Skeletal muscle tissue (tissue), 4 donors: ENCODE data around the gene TTC33. TPM values are rescaled to one million over a fixed set of nuclear protein-coding genes. Genes with fewer than 3 reads are reported as not detected.

ENCODE experiments used
- H3K27ac ChIP-seq: one replicate; pipeline ENCODE4 v1.7.0; 2013; ENCODE audit warnings: mild to moderate bottlenecking, low read depth, low read length, inconsistent platforms
- H3K27me3 ChIP-seq, 3 donors: one replicate each; pipeline ENCODE4 v1.7.0; 2013; ENCODE audit warnings: low read length in 3 of 3; ENCODE audit not compliant: control insufficient read depth in 3 of 3, insufficient read depth in 3 of 3
- H3K36me3 ChIP-seq, 3 donors: one replicate each; pipeline ENCODE4 v1.7.0; 2013; ENCODE audit warnings: low read length in 3 of 3; ENCODE audit not compliant: control insufficient read depth in 3 of 3, insufficient read depth in 3 of 3
- H3K4me1 ChIP-seq, 3 donors: one replicate each; pipeline ENCODE4 v1.7.0; 2013; ENCODE audit warnings: low read length in 3 of 3, mild to moderate bottlenecking in 3 of 3; ENCODE audit not compliant: control insufficient read depth in 3 of 3, insufficient read depth in 3 of 3
- H3K4me3 ChIP-seq, 3 donors: one replicate each; pipeline ENCODE4 v1.7.0; 2013; ENCODE audit warnings: low read length in 3 of 3
- H3K9ac ChIP-seq, 3 donors: one replicate each; pipeline ENCODE4 v1.7.0; 2013; ENCODE audit warnings: low read length in 3 of 3, mild to moderate bottlenecking in 3 of 3, moderate library complexity in 2 of 3, low read depth in 1 of 3
- H3K9me3 ChIP-seq, 3 donors: one replicate each; pipeline ENCODE4 v1.7.0; 2013; ENCODE audit warnings: low read length in 3 of 3; ENCODE audit not compliant: control insufficient read depth in 3 of 3
- total RNA-seq: library from RNA; depleted of rRNA; stranded (reverse); fragments of >200 nt; gene quantifications from one replicate; pipeline ENCODE4 v1.2.3, GENCODE V29; 2014
- donor health status: Osteomylitis.

TTC33 gene
- total RNA-seq, 1 donor from 2014 or later = 17.2 TPM

- Histone ChIP-seq H3K9ac (no peak overlapping the region), H3K36me3 (no peaks in the 10 kb centered on the region), H3K4me3 (no peak overlapping the region), H3K27ac (no peak overlapping the region), H3K9me3 (no peaks in the 10 kb centered on the region), H3K4me1 (no peaks in the 10 kb centered on the region), H3K27me3 (no peaks in the 10 kb centered on the region)
These were observed 129.0 kb downstream of the TTC33 start for GRCh38 chr5:40626801-40627200.

DNA sequence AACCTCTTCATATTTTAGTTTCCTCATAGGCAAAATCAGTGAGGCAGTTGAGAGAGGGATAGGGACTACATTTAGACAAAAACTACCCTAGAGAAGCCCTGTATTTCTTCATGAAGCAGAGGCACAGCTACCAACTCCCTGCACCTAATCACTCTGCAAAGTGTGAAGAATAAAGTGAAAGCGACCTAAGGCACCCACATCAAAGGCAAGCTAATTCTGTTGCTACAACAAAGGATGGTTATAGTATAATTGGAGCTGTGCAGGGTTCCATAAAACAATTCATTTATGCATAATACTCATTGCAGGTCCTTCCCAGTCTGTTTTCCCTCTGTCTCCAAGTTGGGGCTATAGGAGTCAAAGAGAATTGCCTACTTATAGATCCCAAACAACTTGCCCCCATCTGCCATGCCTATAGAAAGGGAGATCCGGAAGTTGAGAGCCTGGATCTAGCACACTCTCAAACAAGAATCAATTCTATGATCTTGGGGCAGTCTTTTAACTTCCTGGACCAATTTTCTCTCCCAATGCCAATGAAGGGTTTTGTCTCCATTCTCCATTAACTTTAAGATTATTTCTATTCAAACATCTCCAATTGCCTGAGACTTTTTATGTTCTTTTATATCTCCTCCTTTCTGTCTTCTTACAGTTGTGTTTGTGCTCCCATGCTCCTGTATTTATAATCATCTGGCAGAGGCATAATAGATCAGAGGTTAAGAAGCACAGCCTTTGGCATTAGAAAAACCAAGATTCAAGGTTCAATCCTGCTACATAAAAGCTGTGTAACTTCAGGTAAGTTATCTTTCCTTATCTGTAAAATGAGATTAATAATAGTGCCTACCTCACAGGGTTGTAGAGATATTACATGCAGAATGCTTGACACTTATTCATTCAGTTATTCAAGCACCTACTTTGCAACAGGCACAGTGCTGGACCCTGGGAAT is 132.0 kb downstream of the TTC33 start:
- Histone ChIP-seq H3K27me3 (no peaks in the 10 kb centered on the region), H3K27ac (no peak overlapping the region), H3K36me3 (no peaks in the 10 kb centered on the region), H3K4me1 (no peaks in the 10 kb centered on the region), H3K9ac (no peak overlapping the region), H3K4me3 (no peak overlapping the region), H3K9me3 (no peaks in the 10 kb centered on the region)

DNA sequence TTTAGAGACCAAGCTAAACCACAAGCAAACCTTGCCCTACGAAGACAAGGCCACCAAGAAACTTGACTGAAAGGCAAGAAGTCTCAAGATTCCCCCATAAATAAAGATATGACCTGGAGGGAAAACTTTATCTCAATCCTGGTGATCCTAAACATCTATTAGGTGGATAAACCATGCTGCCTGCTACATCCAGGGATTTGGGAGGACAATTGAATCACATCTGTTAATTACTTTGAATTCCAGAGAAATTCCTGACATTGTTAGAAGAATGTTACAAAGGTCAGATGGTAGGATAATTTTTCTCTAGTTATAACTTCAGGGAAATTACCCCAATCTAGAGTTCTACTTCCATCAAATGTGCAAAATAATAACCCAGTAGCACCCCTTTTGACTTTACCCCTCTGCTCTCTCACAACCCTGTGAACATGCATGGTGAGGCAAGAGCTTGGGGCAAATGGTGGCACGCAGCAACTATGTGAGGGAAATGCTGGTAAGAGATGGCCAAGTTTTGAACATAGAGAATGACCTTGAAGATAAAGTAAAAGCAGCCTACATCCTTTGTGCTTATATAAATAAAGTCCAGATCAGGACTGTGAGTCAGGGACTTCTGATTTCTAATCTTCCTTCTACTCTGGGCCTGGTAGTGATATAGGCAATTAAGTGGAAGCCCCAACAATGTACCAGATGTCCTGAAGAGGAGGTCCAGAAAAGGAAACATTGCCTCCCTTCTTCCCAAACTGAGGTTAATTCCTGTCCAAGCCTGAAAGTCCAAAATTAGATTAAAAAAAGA is 133.1 kb downstream of the TTC33 start:
- no peaks in the 10 kb centered on the region for H3K9me3 ChIP-seq
- no peak overlapping the region for H3K9ac ChIP-seq
- no peaks in the 10 kb centered on the region for H3K4me1 ChIP-seq
- H3K27me3 ChIP-seq = no peaks in the 10 kb centered on the region
- no peak overlapping the region for H3K4me3 ChIP-seq
- no peaks in the 10 kb centered on the region for H3K36me3 ChIP-seq
- H3K27ac ChIP-seq = no peak overlapping the region

- Histone ChIP-seq H3K36me3 (no peaks in the 10 kb centered on the region), H3K27ac (no peak overlapping the region), H3K9me3 (no peaks in the 10 kb centered on the region), H3K9ac (no peak overlapping the region), H3K4me3 (no peak overlapping the region), H3K4me1 (no peaks in the 10 kb centered on the region), H3K27me3 (no peaks in the 10 kb centered on the region)
These were observed 136.3 kb downstream of the TTC33 start for GRCh38 chr5:40619421-40619820.

DNA sequence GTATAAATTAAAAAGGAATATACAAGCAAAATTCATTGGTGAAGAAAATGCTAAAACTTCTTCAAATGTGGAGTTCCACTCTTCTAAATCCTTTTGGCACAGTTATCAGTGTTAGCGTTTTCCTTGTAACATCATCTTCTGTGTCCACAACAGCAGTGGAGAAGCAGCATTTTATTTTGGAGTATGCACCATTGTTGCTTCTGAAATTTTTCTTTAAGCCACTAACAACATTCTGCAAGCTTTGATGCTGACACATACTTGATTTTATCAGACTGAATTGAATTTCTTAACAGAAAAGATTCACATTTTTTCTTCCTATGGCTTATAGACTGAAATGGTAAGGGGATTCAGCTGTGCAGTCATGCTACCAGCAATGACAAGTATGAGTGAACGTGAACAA is 136.8 kb downstream of the TTC33 start:
- no peaks in the 10 kb centered on the region for H3K27me3 ChIP-seq
- no peaks in the 10 kb centered on the region for H3K4me1 ChIP-seq
- H3K27ac ChIP-seq = no peak overlapping the region
- H3K9me3 ChIP-seq = no peaks in the 10 kb centered on the region
- no peak overlapping the region for H3K9ac ChIP-seq
- H3K36me3 ChIP-seq = no peaks in the 10 kb centered on the region
- no peak overlapping the region for H3K4me3 ChIP-seq

DNA sequence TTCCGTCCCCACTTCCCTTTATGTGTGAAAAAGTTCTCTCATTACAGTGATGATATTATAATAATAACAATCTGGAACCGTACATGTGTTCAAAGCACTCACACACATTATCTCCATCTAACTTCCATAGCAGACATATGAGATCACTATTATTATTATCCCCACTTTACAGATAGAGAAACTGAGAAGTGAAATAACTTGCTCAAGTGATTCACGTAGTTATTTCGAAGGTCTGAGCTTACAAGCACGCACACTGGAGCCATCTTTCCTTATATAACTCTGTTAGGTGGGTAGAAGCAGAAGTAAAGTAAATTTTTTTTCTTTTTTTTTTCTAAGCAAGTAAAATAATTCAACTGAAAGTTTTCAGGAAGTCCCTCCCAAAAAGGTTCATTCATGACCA is 139.0 kb downstream of the TTC33 start:
- Histone ChIP-seq H3K27ac (no peak overlapping the region), H3K9me3 (no peaks in the 10 kb centered on the region), H3K4me1 (no peaks in the 10 kb centered on the region), H3K27me3 (no peaks in the 10 kb centered on the region), H3K4me3 (no peak overlapping the region), H3K9ac (no peak overlapping the region), H3K36me3 (no peaks in the 10 kb centered on the region)

DNA sequence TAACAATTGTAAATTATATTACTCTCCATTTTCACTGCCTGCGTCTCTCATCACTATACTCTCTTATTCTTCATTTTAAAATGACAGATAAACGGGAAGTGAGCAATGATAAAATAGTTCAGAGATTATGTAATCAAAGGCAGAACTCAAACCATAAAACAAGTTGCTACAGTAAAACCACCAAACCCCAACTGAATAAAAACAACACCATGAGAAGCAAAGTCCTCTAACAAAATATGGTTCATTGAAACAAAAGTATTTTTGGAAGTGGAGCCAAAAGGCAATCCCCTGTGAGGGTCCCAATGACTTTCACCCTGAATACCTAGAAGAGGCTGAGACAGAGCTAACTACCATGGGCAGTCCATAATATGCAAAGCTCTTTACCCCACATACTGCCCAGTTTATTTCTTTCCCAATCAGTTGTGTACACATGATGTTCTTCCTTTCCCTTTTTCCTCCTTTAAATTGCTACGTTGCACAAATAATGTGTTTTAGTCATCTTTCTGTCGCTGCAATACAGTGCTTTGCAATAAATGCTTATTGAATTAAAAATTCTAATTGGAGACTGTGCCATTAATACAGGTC is 140.1 kb downstream of the TTC33 start:
- Histone ChIP-seq H3K4me1 (no peaks in the 10 kb centered on the region), H3K4me3 (no peak overlapping the region), H3K9me3 (no peaks in the 10 kb centered on the region), H3K9ac (no peak overlapping the region), H3K27me3 (no peaks in the 10 kb centered on the region), H3K36me3 (no peaks in the 10 kb centered on the region), H3K27ac (no peak overlapping the region)

- Histone ChIP-seq H3K4me1 (no peaks in the 10 kb centered on the region), H3K9me3 (no peaks in the 10 kb centered on the region), H3K27me3 (no peaks in the 10 kb centered on the region), H3K27ac (no peak overlapping the region), H3K9ac (no peak overlapping the region), H3K4me3 (no peak overlapping the region), H3K36me3 (no peaks in the 10 kb centered on the region)
These were observed 140.7 kb downstream of the TTC33 start for GRCh38 chr5:40614923-40615585.

DNA sequence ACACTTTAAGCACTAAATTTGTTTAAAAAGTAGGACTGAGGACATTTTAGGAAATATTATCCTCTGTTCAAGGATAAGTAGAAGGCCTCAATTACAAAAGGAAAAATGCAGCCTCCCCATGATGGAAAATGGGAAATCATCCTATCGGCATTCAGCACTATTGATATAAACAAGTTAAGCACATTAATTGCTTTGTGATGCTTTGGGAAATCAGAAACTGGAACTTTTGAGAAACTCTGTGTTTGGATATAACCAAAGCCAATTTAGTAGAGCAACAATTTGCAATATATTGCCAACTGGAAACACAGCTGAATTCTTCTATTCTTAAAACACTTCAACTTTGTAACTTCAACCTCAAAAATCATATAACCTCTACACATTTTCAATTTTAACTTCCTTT is 141.3 kb downstream of the TTC33 start:
- Histone ChIP-seq H3K27ac (no peak overlapping the region), H3K36me3 (no peaks in the 10 kb centered on the region), H3K27me3 (no peaks in the 10 kb centered on the region), H3K9me3 (no peaks in the 10 kb centered on the region), H3K4me1 (no peaks in the 10 kb centered on the region), H3K9ac (no peak overlapping the region), H3K4me3 (no peak overlapping the region)
